Measurements from ENCODE around the gene PARK7.

The PARK7 gene

DNA sequence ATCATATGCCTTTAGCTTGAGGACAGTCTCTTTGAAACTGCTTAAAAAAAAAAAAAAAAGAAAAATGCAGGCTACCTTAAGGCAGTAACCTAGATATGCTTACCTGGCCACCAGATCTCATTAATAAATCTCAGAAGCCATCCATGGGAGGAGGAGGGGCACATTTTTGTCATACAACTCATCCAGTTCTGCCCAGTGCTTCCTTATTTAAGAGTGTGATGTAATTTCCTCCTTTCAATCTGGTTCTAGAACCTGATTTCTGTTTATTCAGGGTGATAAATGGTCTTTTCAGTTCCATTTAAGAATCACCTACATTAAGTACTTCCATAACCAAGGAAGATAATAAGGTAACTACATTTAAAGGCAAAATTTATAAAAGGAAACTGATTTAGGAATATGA is 58.5 kb downstream of the PARK7 start:
- peaks cover 95% of the 10 kb centered on the region for H3K4me1 ChIP-seq (ENCODE audit: insufficient read depth, low read length)
- H3K36me3 ChIP-seq (ENCODE audit: insufficient read depth, low read length), result peaks cover 6% of the 10 kb centered on the region; the same call in 1 of the 2 replicates
- H3K9me3 ChIP-seq (ENCODE audit: insufficient read depth, low read depth, low read length), result no peaks in the 10 kb centered on the region
- no peak overlapping the region for H3K4me3 ChIP-seq (ENCODE audit: low read length)
- H3K9ac ChIP-seq (ENCODE audit: low read depth, low read length), result no peak overlapping the region
- no peaks in the 10 kb centered on the region for H3K27me3 ChIP-seq (ENCODE audit: insufficient read depth, low read length)
- H3K27ac ChIP-seq (ENCODE audit: low read depth, low read length), result peak overlapping the region; percentile 38

DNA sequence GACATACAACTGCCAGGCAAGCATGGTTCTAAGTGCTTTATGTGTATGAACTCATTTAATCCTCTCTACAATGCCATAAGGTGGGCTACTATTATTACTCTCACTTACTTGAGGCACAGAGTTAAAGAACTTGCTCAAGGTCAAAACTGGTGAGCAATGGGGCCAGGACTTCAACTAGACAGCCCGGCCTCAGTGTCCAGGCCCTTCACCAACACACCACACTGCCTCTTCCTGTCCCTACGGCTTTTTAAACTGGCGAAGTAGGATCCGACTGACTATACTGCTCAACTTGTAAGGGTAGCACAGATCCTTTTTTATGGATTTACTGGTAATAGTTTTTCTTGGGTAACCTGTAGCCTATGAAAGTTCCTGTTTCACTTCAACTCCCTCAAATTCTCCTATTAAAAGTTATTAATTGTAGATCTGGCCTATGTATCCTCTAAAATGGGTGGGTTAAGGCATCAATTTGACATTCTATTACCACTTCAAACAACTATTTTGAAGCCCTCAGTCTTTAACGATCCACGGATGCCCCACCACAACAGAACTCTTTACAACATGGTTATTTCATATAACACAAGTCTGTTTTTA is 60.3 kb downstream of the PARK7 start:
- 89% methylated on average over 6 of the region's 6 CpGs for whole genome bisulfite sequencing
- Histone ChIP-seq H3K36me3 (ENCODE audit: insufficient read depth, low read length) (no peaks in the 10 kb centered on the region), H3K4me1 (ENCODE audit: insufficient read depth, low read length) (peaks cover 80% of the 10 kb centered on the region), H3K27me3 (ENCODE audit: insufficient read depth, low read length) (peaks cover 4% of the 10 kb centered on the region), H3K4me3 (ENCODE audit: low read length) (peak overlapping the region; percentile 13; the same call in 1 of the 2 replicates), H3K27ac (ENCODE audit: low read depth, low read length) (no peak overlapping the region), H3K9me3 (ENCODE audit: insufficient read depth, low read depth, low read length) (no peaks in the 10 kb centered on the region), H3K9ac (ENCODE audit: low read depth, low read length) (no peak overlapping the region)

GRCh38 chr1:8022395-8023286 is 61.1 kb downstream of the PARK7 start:
- no peak overlapping the region for H3K9ac ChIP-seq (ENCODE audit: low read depth, low read length)
- peaks cover 10% of the 10 kb centered on the region for H3K27me3 ChIP-seq (ENCODE audit: insufficient read depth, low read length)
- H3K4me1 ChIP-seq (ENCODE audit: insufficient read depth, low read length), result peaks cover 80% of the 10 kb centered on the region
- no peak overlapping the region for H3K27ac ChIP-seq (ENCODE audit: low read depth, low read length)
- H3K36me3 ChIP-seq (ENCODE audit: insufficient read depth, low read length), result no peaks in the 10 kb centered on the region
- H3K4me3 ChIP-seq (ENCODE audit: low read length), result peak overlapping the region; percentile 13; the same call in 1 of the 2 replicates
- 92% methylated on average over 3 of the region's 3 CpGs for WGBS
- no peaks in the 10 kb centered on the region for H3K9me3 ChIP-seq (ENCODE audit: insufficient read depth, low read depth, low read length)

DNA sequence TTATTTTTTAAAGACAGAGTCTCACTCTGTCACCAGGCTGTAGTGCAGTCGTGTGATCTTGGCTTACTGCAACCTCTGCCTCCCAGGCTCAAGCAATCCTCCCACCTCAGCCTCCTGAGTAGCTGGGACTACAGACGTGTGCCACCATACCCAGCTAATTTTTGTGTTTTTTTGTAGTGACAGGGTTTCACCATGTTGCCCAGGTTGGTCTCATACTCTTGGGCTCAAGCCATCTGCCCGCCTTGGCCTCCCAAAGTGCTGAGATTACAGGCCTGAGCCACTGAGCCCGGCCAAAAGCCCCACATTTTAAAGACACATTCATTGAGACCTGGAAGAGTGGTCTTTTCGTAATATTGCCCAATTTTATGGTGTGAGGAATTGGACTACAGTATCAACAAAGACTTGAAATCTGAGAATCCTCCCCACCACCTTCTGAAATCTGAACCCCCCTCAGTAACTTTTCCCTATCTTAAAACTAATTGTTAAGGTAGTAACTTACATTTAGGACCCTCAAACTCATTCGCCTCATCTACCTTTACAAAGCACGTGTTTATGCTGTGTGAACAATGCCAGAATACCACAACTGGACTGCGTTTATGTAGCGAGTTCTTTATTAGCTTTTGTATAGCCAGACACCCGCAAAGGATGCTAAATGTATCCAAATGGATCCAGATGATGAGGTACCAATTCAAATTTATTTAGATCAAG is 61.9 kb downstream of the PARK7 start:
- WGBS, result 81% methylated on average over 10 of the region's 10 CpGs
- H3K4me3 ChIP-seq (ENCODE audit: low read length), result peak overlapping the region; percentile 87
- H3K27ac ChIP-seq (ENCODE audit: low read depth, low read length), result no peak overlapping the region
- H3K9ac ChIP-seq (ENCODE audit: low read depth, low read length), result no peak overlapping the region
- H3K4me1 ChIP-seq (ENCODE audit: insufficient read depth, low read length), result peaks cover 80% of the 10 kb centered on the region
- peaks cover 10% of the 10 kb centered on the region for H3K27me3 ChIP-seq (ENCODE audit: insufficient read depth, low read length)
- no peaks in the 10 kb centered on the region for H3K36me3 ChIP-seq (ENCODE audit: insufficient read depth, low read length)
- H3K9me3 ChIP-seq (ENCODE audit: insufficient read depth, low read depth, low read length), result no peaks in the 10 kb centered on the region

GRCh38 chr1:8023995-8024313 is 62.4 kb downstream of the PARK7 start:
- Histone ChIP-seq H3K9me3 (ENCODE audit: insufficient read depth, low read depth, low read length) (no peaks in the 10 kb centered on the region), H3K4me1 (ENCODE audit: insufficient read depth, low read length) (peaks cover 77% of the 10 kb centered on the region), H3K36me3 (ENCODE audit: insufficient read depth, low read length) (no peaks in the 10 kb centered on the region), H3K27me3 (ENCODE audit: insufficient read depth, low read length) (peaks cover 10% of the 10 kb centered on the region), H3K27ac (ENCODE audit: low read depth, low read length) (no peak overlapping the region), H3K9ac (ENCODE audit: low read depth, low read length) (no peak overlapping the region), H3K4me3 (ENCODE audit: low read length) (peak overlapping the region; percentile 87)
- 46% methylated on average over 1 of the region's 1 CpG for whole genome bisulfite sequencing

- Histone ChIP-seq H3K4me3 (ENCODE audit: low read length) (peak overlapping the region; percentile 87), H3K4me1 (ENCODE audit: insufficient read depth, low read length) (peaks cover 74% of the 10 kb centered on the region), H3K9me3 (ENCODE audit: insufficient read depth, low read depth, low read length) (no peaks in the 10 kb centered on the region), H3K27me3 (ENCODE audit: insufficient read depth, low read length) (peaks cover 10% of the 10 kb centered on the region), H3K36me3 (ENCODE audit: insufficient read depth, low read length) (no peaks in the 10 kb centered on the region), H3K27ac (ENCODE audit: low read depth, low read length) (no peak overlapping the region), H3K9ac (ENCODE audit: low read depth, low read length) (no peak overlapping the region)
- 67% methylated on average over 3 of the region's 3 CpGs for WGBS
Measured at GRCh38 chr1:8024329-8024728, 62.8 kb downstream of the PARK7 start.

DNA sequence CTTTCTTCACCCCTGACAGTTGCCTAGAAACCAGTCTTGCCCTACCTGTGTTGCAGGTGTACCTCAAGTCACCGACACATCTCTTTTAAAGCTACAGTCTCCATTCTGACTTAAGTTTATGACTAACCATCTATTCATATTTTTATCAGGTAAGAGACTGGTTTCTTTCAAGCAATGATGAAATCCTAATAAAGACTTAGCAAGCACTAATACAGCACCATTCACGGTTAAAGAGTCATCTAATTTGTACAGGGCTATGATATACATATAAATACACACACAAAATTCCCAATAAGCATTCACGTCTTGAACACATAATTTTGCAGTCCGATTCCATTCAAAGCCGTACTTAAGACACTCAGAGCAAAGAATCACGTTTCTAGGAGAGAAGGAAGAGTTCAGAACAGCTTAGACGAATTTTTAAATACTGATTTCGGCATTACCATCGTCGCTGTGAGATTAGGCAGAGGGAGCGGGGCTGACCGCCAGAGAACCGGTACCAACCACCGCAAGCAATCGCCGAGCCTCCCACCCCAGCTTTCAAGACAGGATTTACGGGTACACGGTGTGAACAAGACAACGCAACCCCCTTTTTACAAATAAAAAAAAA is 63.7 kb downstream of the PARK7 start:
- peaks cover 10% of the 10 kb centered on the region for H3K27me3 ChIP-seq (ENCODE audit: insufficient read depth, low read length)
- WGBS, result 3% methylated on average over 19 of the region's 19 CpGs
- H3K27ac ChIP-seq (ENCODE audit: low read depth, low read length), result no peak overlapping the region
- H3K4me3 ChIP-seq (ENCODE audit: low read length), result peak overlapping the region; percentile 87
- no peaks in the 10 kb centered on the region for H3K9me3 ChIP-seq (ENCODE audit: insufficient read depth, low read depth, low read length)
- peak overlapping the region; percentile 67 for H3K9ac ChIP-seq (ENCODE audit: low read depth, low read length)
- peaks cover 65% of the 10 kb centered on the region for H3K4me1 ChIP-seq (ENCODE audit: insufficient read depth, low read length)
- no peaks in the 10 kb centered on the region for H3K36me3 ChIP-seq (ENCODE audit: insufficient read depth, low read length)

DNA sequence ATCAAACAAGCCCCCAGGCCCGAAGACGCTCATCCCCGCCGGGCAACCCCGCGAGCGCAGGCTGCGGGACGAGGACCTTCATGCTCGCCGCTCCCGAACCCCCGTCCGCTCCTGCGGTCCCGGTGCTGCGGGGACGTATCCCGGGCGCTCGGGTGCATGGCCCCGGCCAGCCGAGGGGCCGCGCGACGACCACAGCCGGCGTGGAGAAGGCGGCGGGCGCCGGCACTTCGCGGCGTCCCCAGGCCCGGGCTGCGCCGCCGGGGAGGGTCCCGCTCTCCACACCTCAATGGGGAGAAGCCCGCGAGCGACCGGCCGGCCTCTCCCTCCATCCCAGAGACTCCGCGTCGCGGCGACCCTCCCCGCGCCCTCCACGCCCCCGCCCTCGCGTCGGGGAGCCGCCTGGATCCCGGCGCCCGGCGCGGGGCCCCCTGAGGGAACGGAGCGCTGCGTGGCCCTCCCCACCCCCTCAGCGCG is 64.2 kb downstream of the PARK7 start:
- WGBS, result under 1% methylated on average over 69 of the region's 69 CpGs
- Histone ChIP-seq H3K4me3 (ENCODE audit: low read length) (peak overlapping the region; percentile 87), H3K27me3 (ENCODE audit: insufficient read depth, low read length) (peaks cover 10% of the 10 kb centered on the region), H3K27ac (ENCODE audit: low read depth, low read length) (no peak overlapping the region), H3K36me3 (ENCODE audit: insufficient read depth, low read length) (no peaks in the 10 kb centered on the region), H3K9ac (ENCODE audit: low read depth, low read length) (peak overlapping the region; percentile 67), H3K9me3 (ENCODE audit: insufficient read depth, low read depth, low read length) (no peaks in the 10 kb centered on the region), H3K4me1 (ENCODE audit: insufficient read depth, low read length) (peaks cover 62% of the 10 kb centered on the region)

- no peaks in the 10 kb centered on the region for H3K36me3 ChIP-seq (ENCODE audit: insufficient read depth, low read length)
- H3K4me1 ChIP-seq (ENCODE audit: insufficient read depth, low read length), result peaks cover 56% of the 10 kb centered on the region
- H3K27me3 ChIP-seq (ENCODE audit: insufficient read depth, low read length), result peaks cover 10% of the 10 kb centered on the region
- peak within 1 kb of the TSS; percentile 52; the same call in 1 of the 2 replicates for H3K27ac ChIP-seq (ENCODE audit: low read depth, low read length)
- WGBS, result 4% methylated on average over 98 of the region's 98 CpGs
- no peaks in the 10 kb centered on the region for H3K9me3 ChIP-seq (ENCODE audit: insufficient read depth, low read depth, low read length)
- peak within 1 kb of the TSS; percentile 67 for H3K9ac ChIP-seq (ENCODE audit: low read depth, low read length)
- H3K4me3 ChIP-seq (ENCODE audit: low read length), result peak within 1 kb of the TSS; percentile 87
Measured at GRCh38 chr1:8026153-8026975, 64.9 kb downstream of the PARK7 start, which contains the start of gene ERRFI1. ERRFI1 (minus strand) TSS chr1:8026309; CDS start chr1:8015619, 10,690 bp downstream.

All from HUES64 (cell line).